HepG2 (cell line): Measurements from ENCODE around the gene HMGN4. TPM values are rescaled to one million over a fixed set of nuclear protein-coding genes. Genes with fewer than 3 reads are reported as not detected.

ENCODE experiments used
- EED ChIP-seq: sonication (generic); formaldehyde crosslinking; IDR thresholded peaks from 2 replicates; pipeline ENCODE4 v1.5.0; 2020; ENCODE audit warnings: mild to moderate bottlenecking, missing genetic modification reagents
- HOXA5 ChIP-seq: sonication (generic); formaldehyde crosslinking; IDR thresholded peaks from 2 replicates; pipeline ENCODE4 v1.4.0; 2020; ENCODE audit warnings: missing genetic modification reagents
- JUN ChIP-seq: sonication (generic); formaldehyde crosslinking; IDR thresholded peaks from 2 replicates; pipeline ENCODE4 v1.4.0; 2020; ENCODE audit warnings: mild to moderate bottlenecking, missing genetic modification reagents
- MAFK ChIP-seq, 2 experiments: IDR thresholded peaks in 1 of 2; conservative IDR thresholded peaks in 1 of 2; 2 replicates each; pipeline ENCODE4 v1.6.1; 2011; ENCODE audit warnings: improper control_type of control experiment in 2 of 2, low read length in 2 of 2
- MEF2D ChIP-seq: sonication (generic); formaldehyde crosslinking; IDR thresholded peaks from 2 replicates; pipeline ENCODE4 v1.5.1; 2020; ENCODE audit warnings: mild to moderate bottlenecking, missing genetic modification reagents
- PHF21A ChIP-seq: sonication (generic); formaldehyde crosslinking; IDR thresholded peaks from 2 replicates; pipeline ENCODE4 v1.5.0; 2020; ENCODE audit warnings: mild to moderate bottlenecking, missing genetic modification reagents
- RCOR2 ChIP-seq: IDR thresholded peaks from 2 replicates; pipeline ENCODE4 v1.6.1; 2016; ENCODE audit warnings: missing biosample characterization, missing genetic modification reagents
- TOPORS ChIP-seq: sonication (generic); formaldehyde crosslinking; IDR thresholded peaks from 2 replicates; pipeline ENCODE4 v1.8.0; 2023; ENCODE audit warnings: mild to moderate bottlenecking, missing genetic modification reagents
- U2AF2 ChIP-seq: fragments of 200-400 bp; formaldehyde crosslinking; IDR thresholded peaks from 2 replicates; pipeline ENCODE4 v1.6.1; 2017; ENCODE audit warnings: low read depth, mild to moderate bottlenecking, low read length
- ZFP62 ChIP-seq: sonication (generic); formaldehyde crosslinking; IDR thresholded peaks from 2 replicates; pipeline ENCODE4 v1.4.0; 2020; ENCODE audit warnings: missing genetic modification reagents
- ZNF124 ChIP-seq: sonication (generic); formaldehyde crosslinking; IDR thresholded peaks from 2 replicates; pipeline ENCODE4 v1.4.0; 2020; ENCODE audit warnings: missing genetic modification reagents
- ZNF251 ChIP-seq: sonication (generic); formaldehyde crosslinking; IDR thresholded peaks from 2 replicates; pipeline ENCODE4 v1.9.0; 2021; ENCODE audit warnings: mild to moderate bottlenecking, missing genetic modification reagents
- ZNF484 ChIP-seq: sonication (generic); formaldehyde crosslinking; IDR thresholded peaks from 2 replicates; pipeline ENCODE4 v1.5.1; 2020; ENCODE audit warnings: mild to moderate bottlenecking, low read depth, missing genetic modification reagents, borderline replicate concordance
- ZNF570 ChIP-seq: sonication (generic); formaldehyde crosslinking; IDR thresholded peaks from 2 replicates; pipeline ENCODE4 v1.4.0; 2020; ENCODE audit warnings: mild to moderate bottlenecking, missing genetic modification reagents, borderline replicate concordance
- ZNF891 ChIP-seq: sonication (generic); formaldehyde crosslinking; IDR thresholded peaks from 2 replicates; pipeline ENCODE4 v1.5.0; 2020; ENCODE audit warnings: mild to moderate bottlenecking, missing genetic modification reagents
- polyA plus RNA-seq, 8 experiments: library from polyadenylated mRNA; depleted of rRNA in 3 of 8; stranded (reverse) in 7 of 8; unstranded in 1 of 8; fragments of >200 nt; fragmentation: Illumina TruSeq in 4 of 8; extraction: Trizol in 4 of 8; gene quantifications; 2 replicates each; pipeline versions ENCODE4 v1.2.1 to v1.2.3, GENCODE V29; 2011 to 2016; ENCODE audit warnings: low read depth in 4 of 8, missing spikeins in 1 of 8, mixed read lengths in 1 of 8; ENCODE audit not compliant: insufficient read depth in 1 of 8
- total RNA-seq, 5 experiments: library from RNA; depleted of rRNA; stranded (reverse); fragments of >200 nt; fragmentation: Illumina TruSeq; extraction: Trizol; gene quantifications; 2 replicates each; pipeline ENCODE4 v1.2.3, GENCODE V29; 2016; ENCODE audit warnings: low read depth in 1 of 5
- TF ChIP-seq, protein P1 (sequence below), 2 experiments: sonication (generic) in 1 of 2; formaldehyde crosslinking in 1 of 2; IDR thresholded peaks; 2 replicates each; pipeline versions ENCODE4 v1.4.0 to v1.6.1; 2016 to 2020; ENCODE audit warnings: borderline replicate concordance in 1 of 2, low read depth in 1 of 2, mild to moderate bottlenecking in 1 of 2, missing genetic modification reagents in 1 of 2
- TF ChIP-seq, protein P2 (sequence below): sonication (generic); formaldehyde crosslinking; IDR thresholded peaks from 2 replicates; pipeline ENCODE4 v1.9.0; 2021; ENCODE audit warnings: missing genetic modification reagents, mild to moderate bottlenecking, borderline replicate concordance
- TF ChIP-seq, protein P3 (sequence below): fragments of 450-650 bp; IDR thresholded peaks from 2 replicates; pipeline ENCODE4 v1.6.1; 2017; ENCODE audit warnings: mild to moderate bottlenecking
- TF ChIP-seq, protein P4 (sequence below): sonication (generic); formaldehyde crosslinking; IDR thresholded peaks from 2 replicates; pipeline ENCODE4 v1.4.0; 2020; ENCODE audit warnings: missing genetic modification reagents
- TF ChIP-seq, protein P5 (sequence below): sonication (generic); formaldehyde crosslinking; IDR thresholded peaks from 2 replicates; pipeline ENCODE4 v1.4.0; 2020; ENCODE audit warnings: low read depth, mild to moderate bottlenecking, missing genetic modification reagents

Gene HMGN4
- total and polyA plus RNA-seq, 2 of the 13 experiments (the other 11 are each of a cell fraction or from before 2014, with no cell fraction given): 39.9 to 52.1 TPM

DNA sequence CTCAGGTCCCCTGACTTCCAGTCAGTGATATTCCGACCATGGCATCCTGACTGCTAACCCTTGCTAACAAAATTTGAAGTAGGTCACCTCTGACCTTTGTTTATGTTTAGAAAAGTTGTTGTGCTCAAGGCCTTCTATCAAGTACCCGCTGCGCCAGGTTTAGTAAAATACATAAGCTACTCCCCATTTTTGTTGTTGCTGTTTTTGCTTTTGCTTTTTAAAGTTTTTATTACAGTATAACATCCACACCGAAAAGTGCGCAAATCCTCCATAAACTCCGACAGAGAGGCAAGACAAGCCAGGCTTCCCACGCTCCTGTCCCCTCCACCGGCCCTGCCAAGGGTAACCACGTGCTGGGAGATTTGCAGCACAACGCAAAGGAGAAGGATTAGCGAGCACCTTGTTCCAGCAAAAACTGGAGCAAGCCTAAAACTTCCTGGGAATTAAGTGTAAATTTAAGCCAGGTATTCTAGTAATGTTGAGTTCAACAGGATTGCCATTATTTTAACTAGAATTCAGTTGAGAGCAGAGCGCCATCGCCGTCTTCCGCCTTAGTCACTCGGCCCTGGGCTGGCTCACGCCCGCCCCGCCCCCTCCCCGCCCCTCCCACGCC lies 17.8 kb upstream of the HMGN4 start (continued):
- TF ChIP-seq, protein P1, sequence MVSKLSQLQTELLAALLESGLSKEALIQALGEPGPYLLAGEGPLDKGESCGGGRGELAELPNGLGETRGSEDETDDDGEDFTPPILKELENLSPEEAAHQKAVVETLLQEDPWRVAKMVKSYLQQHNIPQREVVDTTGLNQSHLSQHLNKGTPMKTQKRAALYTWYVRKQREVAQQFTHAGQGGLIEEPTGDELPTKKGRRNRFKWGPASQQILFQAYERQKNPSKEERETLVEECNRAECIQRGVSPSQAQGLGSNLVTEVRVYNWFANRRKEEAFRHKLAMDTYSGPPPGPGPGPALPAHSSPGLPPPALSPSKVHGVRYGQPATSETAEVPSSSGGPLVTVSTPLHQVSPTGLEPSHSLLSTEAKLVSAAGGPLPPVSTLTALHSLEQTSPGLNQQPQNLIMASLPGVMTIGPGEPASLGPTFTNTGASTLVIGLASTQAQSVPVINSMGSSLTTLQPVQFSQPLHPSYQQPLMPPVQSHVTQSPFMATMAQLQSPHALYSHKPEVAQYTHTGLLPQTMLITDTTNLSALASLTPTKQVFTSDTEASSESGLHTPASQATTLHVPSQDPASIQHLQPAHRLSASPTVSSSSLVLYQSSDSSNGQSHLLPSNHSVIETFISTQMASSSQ (IDR thresholded peaks at IDR 0.05; ENCODE audit: low read depth): no peak
- TF ChIP-seq, protein P1 (CRISPR knock-in tag; IDR thresholded peaks at IDR 0.05; ENCODE audit: borderline replicate concordance): no peak
- TF ChIP-seq PHF21A (CRISPR knock-in tag): no peak
- TF ChIP-seq EED (CRISPR knock-in tag): no peak
- TF ChIP-seq ZNF251 (CRISPR knock-in tag): no peak
- TF ChIP-seq, protein P2, sequence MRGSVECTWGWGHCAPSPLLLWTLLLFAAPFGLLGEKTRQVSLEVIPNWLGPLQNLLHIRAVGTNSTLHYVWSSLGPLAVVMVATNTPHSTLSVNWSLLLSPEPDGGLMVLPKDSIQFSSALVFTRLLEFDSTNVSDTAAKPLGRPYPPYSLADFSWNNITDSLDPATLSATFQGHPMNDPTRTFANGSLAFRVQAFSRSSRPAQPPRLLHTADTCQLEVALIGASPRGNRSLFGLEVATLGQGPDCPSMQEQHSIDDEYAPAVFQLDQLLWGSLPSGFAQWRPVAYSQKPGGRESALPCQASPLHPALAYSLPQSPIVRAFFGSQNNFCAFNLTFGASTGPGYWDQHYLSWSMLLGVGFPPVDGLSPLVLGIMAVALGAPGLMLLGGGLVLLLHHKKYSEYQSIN (CRISPR knock-in tag): no peak
- TF ChIP-seq ZFP62: no peak
- no peak for TF ChIP-seq MAFK (conservative IDR thresholded peaks at IDR 0.05 in 1 of 2, IDR thresholded peaks at IDR 0.05 in 1 of 2; ENCODE audit: low read length in 2 of 2)
- no peak for TF ChIP-seq TOPORS
- no peak for TF ChIP-seq U2AF2
- no peak for TF ChIP-seq ZNF484
- no peak for TF ChIP-seq ZNF124 (CRISPR knock-in tag)
- TF ChIP-seq JUN: no peak
- peak; percentile 63; the same call in 1 of the 2 replicates for TF ChIP-seq MEF2D (CRISPR knock-in tag)
- TF ChIP-seq RCOR2 (CRISPR knock-in tag): no peak
- TF ChIP-seq HOXA5 (CRISPR knock-in tag): no peak
- TF ChIP-seq, protein P3, sequence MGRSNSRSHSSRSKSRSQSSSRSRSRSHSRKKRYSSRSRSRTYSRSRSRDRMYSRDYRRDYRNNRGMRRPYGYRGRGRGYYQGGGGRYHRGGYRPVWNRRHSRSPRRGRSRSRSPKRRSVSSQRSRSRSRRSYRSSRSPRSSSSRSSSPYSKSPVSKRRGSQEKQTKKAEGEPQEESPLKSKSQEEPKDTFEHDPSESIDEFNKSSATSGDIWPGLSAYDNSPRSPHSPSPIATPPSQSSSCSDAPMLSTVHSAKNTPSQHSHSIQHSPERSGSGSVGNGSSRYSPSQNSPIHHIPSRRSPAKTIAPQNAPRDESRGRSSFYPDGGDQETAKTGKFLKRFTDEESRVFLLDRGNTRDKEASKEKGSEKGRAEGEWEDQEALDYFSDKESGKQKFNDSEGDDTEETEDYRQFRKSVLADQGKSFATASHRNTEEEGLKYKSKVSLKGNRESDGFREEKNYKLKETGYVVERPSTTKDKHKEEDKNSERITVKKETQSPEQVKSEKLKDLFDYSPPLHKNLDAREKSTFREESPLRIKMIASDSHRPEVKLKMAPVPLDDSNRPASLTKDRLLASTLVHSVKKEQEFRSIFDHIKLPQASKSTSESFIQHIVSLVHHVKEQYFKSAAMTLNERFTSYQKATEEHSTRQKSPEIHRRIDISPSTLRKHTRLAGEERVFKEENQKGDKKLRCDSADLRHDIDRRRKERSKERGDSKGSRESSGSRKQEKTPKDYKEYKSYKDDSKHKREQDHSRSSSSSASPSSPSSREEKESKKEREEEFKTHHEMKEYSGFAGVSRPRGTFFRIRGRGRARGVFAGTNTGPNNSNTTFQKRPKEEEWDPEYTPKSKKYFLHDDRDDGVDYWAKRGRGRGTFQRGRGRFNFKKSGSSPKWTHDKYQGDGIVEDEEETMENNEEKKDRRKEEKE: no peak
- TF ChIP-seq, protein P4, sequence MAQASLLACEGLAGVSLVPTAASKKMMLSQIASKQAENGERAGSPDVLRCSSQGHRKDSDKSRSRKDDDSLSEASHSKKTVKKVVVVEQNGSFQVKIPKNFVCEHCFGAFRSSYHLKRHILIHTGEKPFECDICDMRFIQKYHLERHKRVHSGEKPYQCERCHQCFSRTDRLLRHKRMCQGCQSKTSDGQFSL (CRISPR knock-in tag): no peak
- peak; percentile 77 for TF ChIP-seq ZNF891 (CRISPR knock-in tag)
- TF ChIP-seq, protein P5, sequence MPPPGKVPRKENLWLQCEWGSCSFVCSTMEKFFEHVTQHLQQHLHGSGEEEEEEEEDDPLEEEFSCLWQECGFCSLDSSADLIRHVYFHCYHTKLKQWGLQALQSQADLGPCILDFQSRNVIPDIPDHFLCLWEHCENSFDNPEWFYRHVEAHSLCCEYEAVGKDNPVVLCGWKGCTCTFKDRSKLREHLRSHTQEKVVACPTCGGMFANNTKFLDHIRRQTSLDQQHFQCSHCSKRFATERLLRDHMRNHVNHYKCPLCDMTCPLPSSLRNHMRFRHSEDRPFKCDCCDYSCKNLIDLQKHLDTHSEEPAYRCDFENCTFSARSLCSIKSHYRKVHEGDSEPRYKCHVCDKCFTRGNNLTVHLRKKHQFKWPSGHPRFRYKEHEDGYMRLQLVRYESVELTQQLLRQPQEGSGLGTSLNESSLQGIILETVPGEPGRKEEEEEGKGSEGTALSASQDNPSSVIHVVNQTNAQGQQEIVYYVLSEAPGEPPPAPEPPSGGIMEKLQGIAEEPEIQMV (CRISPR knock-in tag): peak; percentile 41; the same call in 1 of the 2 replicates
- TF ChIP-seq ZNF570: no peak
